GM13977 (cell line): ENCODE results near the gene DDX42.

Experiments used
- DNase-seq: peaks from one replicate; pipeline ENCODE4 v3.0.0; 2012; ENCODE audit warnings: low spot score
- CTCF ChIP-seq: IDR thresholded peaks from 2 replicates; pipeline ENCODE4 v1.5.1; 2012; ENCODE audit warnings: mild to moderate bottlenecking, control low read depth; ENCODE audit not compliant: insufficient read depth; ENCODE audit errors: extremely low read depth, missing control alignments
- in situ Hi-C: fragments of 300-500 bp; cut with MboI; formaldehyde crosslinking; loops from one replicate; pipeline ENCODE4 v1.12.0; 2022; ENCODE audit warnings: low sequenced_read_pairs, low pct_unique_long_range_greater_than_20kb, mixed read lengths, inconsistent platforms; ENCODE audit not compliant: unreplicated experiment

DDX42 gene

GRCh38 chr17:63820963-63821561 is 47.1 kb downstream of the DDX42 start:
- no peak for TF ChIP-seq CTCF
- no peak for DNase-seq
- in situ Hi-C loops, result no loop called here

DNA sequence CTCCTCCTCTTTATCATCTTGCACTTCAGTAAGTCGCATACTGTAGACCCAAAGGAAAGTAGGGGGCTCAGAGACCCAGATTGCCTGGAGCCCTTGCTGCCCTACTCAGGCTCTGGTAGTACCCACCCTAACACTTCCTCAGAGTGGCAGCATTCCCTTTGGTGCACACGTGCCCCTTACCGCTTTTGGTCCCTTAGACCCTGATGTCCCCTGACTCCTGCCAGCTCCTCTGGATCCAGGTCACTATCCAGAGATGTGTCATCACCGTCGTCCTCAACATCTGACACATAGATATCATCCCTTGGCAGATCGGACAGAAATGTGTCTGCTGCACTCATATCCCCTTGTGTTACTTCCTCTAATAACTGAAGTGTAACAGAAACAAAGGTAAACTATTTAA is 47.8 kb downstream of the DDX42 start:
- in situ Hi-C loops, result no loop called here
- no peak for TF ChIP-seq CTCF
- DNase-seq, result no peak

GRCh38 chr17:63822537-63822936 is 48.6 kb downstream of the DDX42 start:
- in situ Hi-C loops, result no loop called here
- TF ChIP-seq CTCF, result no peak
- no peak for DNase-seq

- in situ Hi-C loops, result no loop called here
- DNase-seq, result no peak
- no peak for TF ChIP-seq CTCF
These were observed 49.8 kb downstream of the DDX42 start for GRCh38 chr17:63823659-63824331.

DNA sequence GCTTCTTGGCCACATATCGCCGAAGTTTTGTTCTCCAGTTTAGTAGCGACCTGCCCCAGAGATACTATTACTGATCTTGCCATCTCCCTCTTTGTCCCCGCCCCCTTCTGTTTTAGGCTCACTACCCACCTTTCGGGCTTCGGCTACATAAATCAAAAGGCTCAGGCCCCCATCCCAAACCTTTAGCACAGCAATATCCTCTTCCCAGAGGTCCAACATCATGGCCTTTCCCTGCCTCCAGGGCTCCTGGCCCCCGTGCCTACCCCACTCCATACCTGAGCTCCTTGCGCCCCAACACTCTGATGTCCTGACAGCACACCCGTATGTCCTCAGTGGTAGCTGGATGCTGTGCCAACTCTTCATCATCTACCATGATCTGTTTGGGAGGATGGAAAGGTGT is 50.4 kb downstream of the DDX42 start:
- DNase-seq, result no peak
- no peak for TF ChIP-seq CTCF
- in situ Hi-C loops, result no loop called here

DNA sequence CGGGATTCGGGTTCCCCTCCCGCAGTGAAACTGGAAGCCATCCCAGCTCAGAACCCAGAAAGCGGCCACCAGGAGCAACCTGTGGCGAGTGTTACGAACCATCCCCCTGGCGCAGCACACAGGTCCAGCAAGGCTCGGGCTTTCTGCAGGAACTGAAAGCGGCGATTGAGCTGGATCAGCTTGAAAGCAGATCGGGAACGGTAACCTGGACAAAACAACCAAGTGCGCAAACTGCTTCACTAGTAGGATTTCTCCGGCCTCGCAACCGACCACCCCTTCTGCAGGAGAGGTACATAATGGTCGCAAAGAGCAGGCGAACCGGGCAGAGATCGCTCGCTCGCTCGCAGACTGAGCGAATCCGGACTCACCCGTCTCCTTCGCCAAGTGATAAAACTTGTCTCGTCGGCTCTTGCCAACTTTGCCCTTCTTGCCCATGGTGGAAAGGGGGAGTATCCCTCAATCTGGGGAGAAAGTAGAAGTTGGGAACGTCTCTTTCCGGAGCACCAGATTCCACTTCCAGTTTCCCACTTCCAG is 52.6 kb downstream of the DDX42 start:
- DNase-seq, result no peak
- TF ChIP-seq CTCF, result no peak
- in situ Hi-C loops, result loop anchor here (25.0 kb wide), 1 partner anchor 389 kb away; the partner anchor contains the start of gene CYB561
